Liver (tissue), 3 donors: Measurements from ENCODE around the gene FSD2.

Experiments
- EGR1 ChIP-seq, 2 donors: IDR thresholded peaks; 2 replicates each; pipeline ENCODE4 v1.6.1; 2016 to 2018; ENCODE audit warnings: antibody characterized with exemption in 2 of 2, low read depth in 2 of 2
- HNF4A ChIP-seq, 2 donors: conservative IDR thresholded peaks; 2 replicates each; pipeline ENCODE4 v1.6.1; 2016; ENCODE audit warnings: antibody characterized with exemption in 2 of 2, mild to moderate bottlenecking in 2 of 2
- HNF4G ChIP-seq: IDR thresholded peaks from 2 replicates; pipeline ENCODE4 v1.6.1; 2016; ENCODE audit warnings: antibody characterized with exemption
- RAD21 ChIP-seq, 2 donors: IDR thresholded peaks; 2 replicates each; pipeline ENCODE4 v1.6.1; 2016; ENCODE audit warnings: antibody characterized with exemption in 2 of 2, mild to moderate bottlenecking in 2 of 2
- SP1 ChIP-seq: IDR thresholded peaks from 2 replicates; pipeline ENCODE4 v1.6.1; 2018; ENCODE audit warnings: antibody characterized with exemption, mild to moderate bottlenecking
- TAF1 ChIP-seq: conservative IDR thresholded peaks from 2 replicates; pipeline ENCODE4 v1.6.1; 2016; ENCODE audit warnings: antibody characterized with exemption, mild to moderate bottlenecking
- TF ChIP-seq, protein P1 (sequence below): fragments of 150-350 bp; IDR thresholded peaks from 2 replicates; pipeline ENCODE4 v1.5.1; 2017; ENCODE audit warnings: improper control_type of control experiment, low read depth, low read length; ENCODE audit not compliant: missing input control
- TF ChIP-seq, protein P2 (sequence below): IDR thresholded peaks from 2 replicates; pipeline ENCODE4 v1.6.1; 2016; ENCODE audit warnings: antibody characterized with exemption
- TF ChIP-seq, protein P3 (sequence below): IDR thresholded peaks from 2 replicates; pipeline ENCODE4 v1.6.1; 2016; ENCODE audit warnings: antibody characterized with exemption
- TF ChIP-seq, protein P4 (sequence below): IDR thresholded peaks from 2 replicates; pipeline ENCODE4 v1.6.1; 2016; ENCODE audit warnings: antibody characterized with exemption
- TF ChIP-seq, protein P5 (sequence below): IDR thresholded peaks from 2 replicates; pipeline ENCODE4 v1.6.1; 2016; ENCODE audit warnings: antibody characterized with exemption, mild to moderate bottlenecking
- donor health status: healthy.
- donor health status: healthy.

DNA sequence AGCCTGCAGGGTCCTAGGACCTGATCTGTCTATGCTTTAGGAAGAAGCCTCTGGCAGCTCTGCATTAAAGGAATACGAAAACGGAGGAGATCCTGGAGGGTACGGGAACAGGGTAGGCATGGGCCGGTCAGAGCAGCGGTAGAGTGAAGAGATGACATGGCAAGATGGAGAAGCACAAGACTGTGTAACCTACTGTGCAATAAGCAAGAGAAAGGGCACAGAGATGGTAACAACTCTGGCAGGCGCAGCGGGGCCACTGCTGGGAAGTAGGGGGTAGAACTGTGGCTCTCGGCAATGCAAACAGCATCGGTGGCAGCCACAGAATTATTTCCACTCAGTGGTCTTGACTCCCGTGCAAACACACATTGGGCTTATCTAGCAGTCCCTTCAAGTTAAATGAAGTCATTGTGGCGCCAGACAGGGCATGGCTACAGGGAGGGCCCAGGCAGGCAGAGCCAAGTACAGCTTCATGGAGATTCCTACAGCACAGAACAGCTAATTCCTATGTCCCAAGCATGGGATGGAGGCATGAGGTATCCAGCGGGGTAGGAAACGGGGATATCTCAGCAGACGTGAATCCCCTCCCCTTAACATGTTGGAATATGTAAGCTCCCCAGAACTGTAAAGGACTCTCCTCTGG lies 32.3 kb upstream of the FSD2 start:
- TF ChIP-seq, protein P1, sequence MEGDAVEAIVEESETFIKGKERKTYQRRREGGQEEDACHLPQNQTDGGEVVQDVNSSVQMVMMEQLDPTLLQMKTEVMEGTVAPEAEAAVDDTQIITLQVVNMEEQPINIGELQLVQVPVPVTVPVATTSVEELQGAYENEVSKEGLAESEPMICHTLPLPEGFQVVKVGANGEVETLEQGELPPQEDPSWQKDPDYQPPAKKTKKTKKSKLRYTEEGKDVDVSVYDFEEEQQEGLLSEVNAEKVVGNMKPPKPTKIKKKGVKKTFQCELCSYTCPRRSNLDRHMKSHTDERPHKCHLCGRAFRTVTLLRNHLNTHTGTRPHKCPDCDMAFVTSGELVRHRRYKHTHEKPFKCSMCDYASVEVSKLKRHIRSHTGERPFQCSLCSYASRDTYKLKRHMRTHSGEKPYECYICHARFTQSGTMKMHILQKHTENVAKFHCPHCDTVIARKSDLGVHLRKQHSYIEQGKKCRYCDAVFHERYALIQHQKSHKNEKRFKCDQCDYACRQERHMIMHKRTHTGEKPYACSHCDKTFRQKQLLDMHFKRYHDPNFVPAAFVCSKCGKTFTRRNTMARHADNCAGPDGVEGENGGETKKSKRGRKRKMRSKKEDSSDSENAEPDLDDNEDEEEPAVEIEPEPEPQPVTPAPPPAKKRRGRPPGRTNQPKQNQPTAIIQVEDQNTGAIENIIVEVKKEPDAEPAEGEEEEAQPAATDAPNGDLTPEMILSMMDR = no peak
- TF ChIP-seq HNF4G (no peak), EGR1 (IDR thresholded peaks at IDR 0.05; ENCODE audit: low read depth in 2 of 2) (no peak), RAD21 (IDR thresholded peaks at IDR 0.05) (no peak), HNF4A (conservative IDR thresholded peaks at IDR 0.05) (no peak), TAF1 (no peak), SP1 (no peak)
- TF ChIP-seq, protein P2, sequence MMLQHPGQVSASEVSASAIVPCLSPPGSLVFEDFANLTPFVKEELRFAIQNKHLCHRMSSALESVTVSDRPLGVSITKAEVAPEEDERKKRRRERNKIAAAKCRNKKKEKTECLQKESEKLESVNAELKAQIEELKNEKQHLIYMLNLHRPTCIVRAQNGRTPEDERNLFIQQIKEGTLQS = no peak
- TF ChIP-seq, protein P3, sequence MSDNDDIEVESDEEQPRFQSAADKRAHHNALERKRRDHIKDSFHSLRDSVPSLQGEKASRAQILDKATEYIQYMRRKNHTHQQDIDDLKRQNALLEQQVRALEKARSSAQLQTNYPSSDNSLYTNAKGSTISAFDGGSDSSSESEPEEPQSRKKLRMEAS = no peak
- TF ChIP-seq, protein P4, sequence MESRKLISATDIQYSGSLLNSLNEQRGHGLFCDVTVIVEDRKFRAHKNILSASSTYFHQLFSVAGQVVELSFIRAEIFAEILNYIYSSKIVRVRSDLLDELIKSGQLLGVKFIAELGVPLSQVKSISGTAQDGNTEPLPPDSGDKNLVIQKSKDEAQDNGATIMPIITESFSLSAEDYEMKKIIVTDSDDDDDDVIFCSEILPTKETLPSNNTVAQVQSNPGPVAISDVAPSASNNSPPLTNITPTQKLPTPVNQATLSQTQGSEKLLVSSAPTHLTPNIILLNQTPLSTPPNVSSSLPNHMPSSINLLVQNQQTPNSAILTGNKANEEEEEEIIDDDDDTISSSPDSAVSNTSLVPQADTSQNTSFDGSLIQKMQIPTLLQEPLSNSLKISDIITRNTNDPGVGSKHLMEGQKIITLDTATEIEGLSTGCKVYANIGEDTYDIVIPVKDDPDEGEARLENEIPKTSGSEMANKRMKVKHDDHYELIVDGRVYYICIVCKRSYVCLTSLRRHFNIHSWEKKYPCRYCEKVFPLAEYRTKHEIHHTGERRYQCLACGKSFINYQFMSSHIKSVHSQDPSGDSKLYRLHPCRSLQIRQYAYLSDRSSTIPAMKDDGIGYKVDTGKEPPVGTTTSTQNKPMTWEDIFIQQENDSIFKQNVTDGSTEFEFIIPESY = no peak
- TF ChIP-seq, protein P5, sequence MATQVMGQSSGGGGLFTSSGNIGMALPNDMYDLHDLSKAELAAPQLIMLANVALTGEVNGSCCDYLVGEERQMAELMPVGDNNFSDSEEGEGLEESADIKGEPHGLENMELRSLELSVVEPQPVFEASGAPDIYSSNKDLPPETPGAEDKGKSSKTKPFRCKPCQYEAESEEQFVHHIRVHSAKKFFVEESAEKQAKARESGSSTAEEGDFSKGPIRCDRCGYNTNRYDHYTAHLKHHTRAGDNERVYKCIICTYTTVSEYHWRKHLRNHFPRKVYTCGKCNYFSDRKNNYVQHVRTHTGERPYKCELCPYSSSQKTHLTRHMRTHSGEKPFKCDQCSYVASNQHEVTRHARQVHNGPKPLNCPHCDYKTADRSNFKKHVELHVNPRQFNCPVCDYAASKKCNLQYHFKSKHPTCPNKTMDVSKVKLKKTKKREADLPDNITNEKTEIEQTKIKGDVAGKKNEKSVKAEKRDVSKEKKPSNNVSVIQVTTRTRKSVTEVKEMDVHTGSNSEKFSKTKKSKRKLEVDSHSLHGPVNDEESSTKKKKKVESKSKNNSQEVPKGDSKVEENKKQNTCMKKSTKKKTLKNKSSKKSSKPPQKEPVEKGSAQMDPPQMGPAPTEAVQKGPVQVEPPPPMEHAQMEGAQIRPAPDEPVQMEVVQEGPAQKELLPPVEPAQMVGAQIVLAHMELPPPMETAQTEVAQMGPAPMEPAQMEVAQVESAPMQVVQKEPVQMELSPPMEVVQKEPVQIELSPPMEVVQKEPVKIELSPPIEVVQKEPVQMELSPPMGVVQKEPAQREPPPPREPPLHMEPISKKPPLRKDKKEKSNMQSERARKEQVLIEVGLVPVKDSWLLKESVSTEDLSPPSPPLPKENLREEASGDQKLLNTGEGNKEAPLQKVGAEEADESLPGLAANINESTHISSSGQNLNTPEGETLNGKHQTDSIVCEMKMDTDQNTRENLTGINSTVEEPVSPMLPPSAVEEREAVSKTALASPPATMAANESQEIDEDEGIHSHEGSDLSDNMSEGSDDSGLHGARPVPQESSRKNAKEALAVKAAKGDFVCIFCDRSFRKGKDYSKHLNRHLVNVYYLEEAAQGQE = no peak
